HL-60 (cell line): ENCODE results near the gene PROB1.

Source experiments
- DNase-seq, 2 experiments: peaks; one replicate each; pipeline ENCODE4 v3.0.0-alpha.2; 2010 to 2020; ENCODE audit warnings: low read depth in 1 of 2, low spot score in 1 of 2
- H3K27ac ChIP-seq: fragments of 250-450 bp; sonication (Bioruptor Pico); replicated peaks from 2 replicates; pipeline ENCODE4 v1.5.1; 2020; ENCODE audit warnings: mild to moderate bottlenecking, moderate library complexity
- H3K27me3 ChIP-seq: fragments of 250-450 bp; sonication (Bioruptor Pico); 2 replicates; pipeline ENCODE4 v1.5.1; 2021; ENCODE audit warnings: mild to moderate bottlenecking, moderate library complexity; ENCODE audit not compliant: insufficient read depth, poor library complexity, severe bottlenecking
- H3K4me3 ChIP-seq: replicated peaks from 2 replicates; pipeline ENCODE4 v1.5.1; 2011; ENCODE audit warnings: mild to moderate bottlenecking, control low read depth, low read length; ENCODE audit not compliant: insufficient read depth
- GABPA ChIP-seq: IDR thresholded peaks from 2 replicates; pipeline ENCODE4 v1.6.1; 2012; ENCODE audit warnings: low read depth
- POLR2AphosphoS5 ChIP-seq: IDR thresholded peaks from 2 replicates; pipeline ENCODE4 v1.6.1; 2012; ENCODE audit warnings: low read depth
- SPI1 ChIP-seq: IDR thresholded peaks from 2 replicates; pipeline ENCODE4 v1.6.1; 2012; ENCODE audit warnings: low read depth, mild to moderate bottlenecking, borderline replicate concordance
- TF ChIP-seq, protein P1 (sequence below): IDR thresholded peaks from 2 replicates; pipeline ENCODE4 v1.6.1; 2012; ENCODE audit warnings: low read depth; ENCODE audit not compliant: insufficient replicate concordance
- TF ChIP-seq, protein P2 (sequence below): IDR thresholded peaks from one replicate; pipeline ENCODE4 v1.5.1; 2011; ENCODE audit warnings: low read length, control low read depth, inconsistent platforms; ENCODE audit not compliant: insufficient read depth

PROB1 gene

DNA sequence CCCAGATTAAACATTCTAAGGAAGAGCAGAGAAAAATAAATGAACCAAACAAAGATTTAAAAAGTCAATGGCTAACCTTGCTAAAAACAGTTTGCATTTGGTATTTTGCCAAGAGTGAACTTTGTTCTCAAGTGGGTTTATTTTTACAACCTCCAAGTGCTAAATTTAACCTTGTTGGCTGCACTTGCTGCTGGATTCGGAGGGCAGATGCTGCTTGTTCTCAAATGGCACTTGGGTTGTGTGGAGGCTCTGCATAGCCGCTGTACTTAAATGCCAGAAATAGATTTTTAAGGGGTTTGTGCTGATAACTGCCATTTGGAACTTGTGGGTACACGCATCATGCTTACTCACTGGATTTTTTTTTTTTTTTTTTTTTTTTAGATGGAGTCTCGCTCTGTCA, 22.3 kb upstream of the PROB1 start:
- H3K4me3 ChIP-seq: no peak overlapping the region
- no peak for TF ChIP-seq POLR2AphosphoS5
- no peak for TF ChIP-seq SPI1
- no peak for TF ChIP-seq GABPA
- TF ChIP-seq, protein P1, sequence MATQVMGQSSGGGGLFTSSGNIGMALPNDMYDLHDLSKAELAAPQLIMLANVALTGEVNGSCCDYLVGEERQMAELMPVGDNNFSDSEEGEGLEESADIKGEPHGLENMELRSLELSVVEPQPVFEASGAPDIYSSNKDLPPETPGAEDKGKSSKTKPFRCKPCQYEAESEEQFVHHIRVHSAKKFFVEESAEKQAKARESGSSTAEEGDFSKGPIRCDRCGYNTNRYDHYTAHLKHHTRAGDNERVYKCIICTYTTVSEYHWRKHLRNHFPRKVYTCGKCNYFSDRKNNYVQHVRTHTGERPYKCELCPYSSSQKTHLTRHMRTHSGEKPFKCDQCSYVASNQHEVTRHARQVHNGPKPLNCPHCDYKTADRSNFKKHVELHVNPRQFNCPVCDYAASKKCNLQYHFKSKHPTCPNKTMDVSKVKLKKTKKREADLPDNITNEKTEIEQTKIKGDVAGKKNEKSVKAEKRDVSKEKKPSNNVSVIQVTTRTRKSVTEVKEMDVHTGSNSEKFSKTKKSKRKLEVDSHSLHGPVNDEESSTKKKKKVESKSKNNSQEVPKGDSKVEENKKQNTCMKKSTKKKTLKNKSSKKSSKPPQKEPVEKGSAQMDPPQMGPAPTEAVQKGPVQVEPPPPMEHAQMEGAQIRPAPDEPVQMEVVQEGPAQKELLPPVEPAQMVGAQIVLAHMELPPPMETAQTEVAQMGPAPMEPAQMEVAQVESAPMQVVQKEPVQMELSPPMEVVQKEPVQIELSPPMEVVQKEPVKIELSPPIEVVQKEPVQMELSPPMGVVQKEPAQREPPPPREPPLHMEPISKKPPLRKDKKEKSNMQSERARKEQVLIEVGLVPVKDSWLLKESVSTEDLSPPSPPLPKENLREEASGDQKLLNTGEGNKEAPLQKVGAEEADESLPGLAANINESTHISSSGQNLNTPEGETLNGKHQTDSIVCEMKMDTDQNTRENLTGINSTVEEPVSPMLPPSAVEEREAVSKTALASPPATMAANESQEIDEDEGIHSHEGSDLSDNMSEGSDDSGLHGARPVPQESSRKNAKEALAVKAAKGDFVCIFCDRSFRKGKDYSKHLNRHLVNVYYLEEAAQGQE: no peak
- TF ChIP-seq, protein P2, sequence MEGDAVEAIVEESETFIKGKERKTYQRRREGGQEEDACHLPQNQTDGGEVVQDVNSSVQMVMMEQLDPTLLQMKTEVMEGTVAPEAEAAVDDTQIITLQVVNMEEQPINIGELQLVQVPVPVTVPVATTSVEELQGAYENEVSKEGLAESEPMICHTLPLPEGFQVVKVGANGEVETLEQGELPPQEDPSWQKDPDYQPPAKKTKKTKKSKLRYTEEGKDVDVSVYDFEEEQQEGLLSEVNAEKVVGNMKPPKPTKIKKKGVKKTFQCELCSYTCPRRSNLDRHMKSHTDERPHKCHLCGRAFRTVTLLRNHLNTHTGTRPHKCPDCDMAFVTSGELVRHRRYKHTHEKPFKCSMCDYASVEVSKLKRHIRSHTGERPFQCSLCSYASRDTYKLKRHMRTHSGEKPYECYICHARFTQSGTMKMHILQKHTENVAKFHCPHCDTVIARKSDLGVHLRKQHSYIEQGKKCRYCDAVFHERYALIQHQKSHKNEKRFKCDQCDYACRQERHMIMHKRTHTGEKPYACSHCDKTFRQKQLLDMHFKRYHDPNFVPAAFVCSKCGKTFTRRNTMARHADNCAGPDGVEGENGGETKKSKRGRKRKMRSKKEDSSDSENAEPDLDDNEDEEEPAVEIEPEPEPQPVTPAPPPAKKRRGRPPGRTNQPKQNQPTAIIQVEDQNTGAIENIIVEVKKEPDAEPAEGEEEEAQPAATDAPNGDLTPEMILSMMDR: no peak
- H3K27ac ChIP-seq: no peak overlapping the region
- no peak for DNase-seq
- H3K27me3 ChIP-seq: no peaks in the 10 kb centered on the region

GRCh38 chr5:139416651-139417050, 21.7 kb upstream of the PROB1 start:
- TF ChIP-seq, protein P2: no peak
- no peak for TF ChIP-seq POLR2AphosphoS5
- H3K27me3 ChIP-seq: no peaks in the 10 kb centered on the region
- no peak overlapping the region for H3K4me3 ChIP-seq
- H3K27ac ChIP-seq: no peak overlapping the region
- no peak for DNase-seq

DNA sequence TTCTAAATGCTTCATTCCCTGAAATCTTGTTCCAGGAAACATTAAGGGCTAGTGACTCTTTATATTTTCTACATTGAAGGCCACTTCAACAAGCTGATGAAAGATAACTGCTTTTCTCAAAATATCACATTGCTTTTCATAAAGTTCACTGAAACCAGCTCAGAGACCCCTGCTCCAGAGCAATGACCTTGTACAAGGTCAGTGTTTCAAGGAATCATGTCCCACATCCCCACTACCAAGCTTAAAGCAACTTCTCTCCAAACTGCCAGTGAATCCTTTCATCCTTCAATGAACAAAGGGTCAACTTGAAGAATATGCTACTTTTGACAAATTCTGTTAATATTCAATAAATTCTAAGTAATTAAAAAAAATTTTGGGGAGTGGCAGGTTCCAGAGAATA, 21.0 kb upstream of the PROB1 start:
- DNase-seq: no peak
- H3K27ac ChIP-seq: no peak overlapping the region

More for the DNA sequence above, 21.0 kb upstream of the PROB1 start:
- TF ChIP-seq, protein P2: no peak
- TF ChIP-seq SPI1 (no peak), GABPA (no peak), POLR2AphosphoS5 (no peak)
- TF ChIP-seq, protein P1: no peak
- no peak overlapping the region for H3K4me3 ChIP-seq
- H3K27me3 ChIP-seq: no peaks in the 10 kb centered on the region
